ENCODE results near the gene TPRG1. TPM values are rescaled to one million over a fixed set of nuclear protein-coding genes. Genes with fewer than 3 reads are reported as not detected.

Gene TPRG1
- total and polyA plus RNA-seq, 2 of the 8 experiments (the other 6 are each of a cell fraction or from before 2014, with no cell fraction given), result 0.37 to 0.47 TPM

- no peaks in the 10 kb centered on the region for H3K79me1 ChIP-seq (ENCODE audit: low read depth, low read length)
- ChIA-PET CTCF (ENCODE audit: partially characterized antibody) (interaction anchor here (0.9 to 1.2 kb wide), 3 partner anchors 26 to 512 kb away, joined by 3 to 4 read pairs (median 3); no protein-coding TSS in a partner anchor), POLR2A (ENCODE audit: partially characterized antibody) (no interaction called here)
- no peak overlapping the region for H2BK20ac ChIP-seq (ENCODE audit: low read length)
- no peak overlapping the region for H3K14ac ChIP-seq (ENCODE audit: insufficient read length)
- no peaks in the 10 kb centered on the region for H4K20me1 ChIP-seq (replicated peaks in 1 of 2; ENCODE audit: control insufficient read depth in 1 of 2, insufficient read depth in 2 of 2, low read length in 2 of 2)
- WGBS, 2 experiments (ENCODE audit: extremely low coverage in 1 of 2, insufficient coverage in 1 of 2, insufficient read length in 1 of 2, insufficient replicate concordance in 2 of 2, low coverage in 1 of 2, low lambda C conversion rate in 2 of 2, missing lambda C conversion rate in 1 of 2), result 98% methylated on average over 3 of the region's 3 CpGs; no CpG with 5 or more reads in 1 of the 2 experiments
- no peak for FAIRE-seq
- no peak for TF ChIP-seq SIRT6 (IDR thresholded peaks at IDR 0.05; ENCODE audit: low read length)
- TF ChIP-seq RBBP5 (IDR thresholded peaks at IDR 0.05; ENCODE audit: borderline replicate concordance, low read depth, low read length), result no peak
- no peak for TF ChIP-seq SRF (IDR thresholded peaks at IDR 0.05; ENCODE audit: low read depth, low read length)
- no peak for TF ChIP-seq YY1 (IDR thresholded peaks at IDR 0.05; ENCODE audit: low read depth, low read length)
- no peak for TF ChIP-seq GTF2F1 (IDR thresholded peaks at IDR 0.05; ENCODE audit: borderline replicate concordance, low read depth, low read length)
- TF ChIP-seq SIX5 (IDR thresholded peaks at IDR 0.05; ENCODE audit: low read depth, low read length), result no peak
- TF ChIP-seq FOSL1 (IDR thresholded peaks at IDR 0.05; ENCODE audit: insufficient read depth, low read depth, low read length), result no peak
- TF ChIP-seq KDM4A (IDR thresholded peaks at IDR 0.05; ENCODE audit: low read depth, low read length, severe bottlenecking), result no peak
- no peak for TF ChIP-seq GABPA (IDR thresholded peaks at IDR 0.05; ENCODE audit: borderline replicate concordance, insufficient read depth, low read length)
- no peak for TF ChIP-seq JUND (IDR thresholded peaks at IDR 0.05; ENCODE audit: low read length)
- H3K18ac ChIP-seq (ENCODE audit: extremely low read depth, low read length), result no peak overlapping the region
- no peaks in the 10 kb centered on the region for H3K36me3 ChIP-seq (ENCODE audit: control insufficient read depth in 2 of 4, insufficient read depth in 4 of 4, low read length in 3 of 4)
- no peak overlapping the region for H2BK5ac ChIP-seq (ENCODE audit: low read depth, low read length)
- H4K8ac ChIP-seq (ENCODE audit: extremely low read depth, insufficient read depth, low read length), result no peak overlapping the region
- no peak overlapping the region for H2BK12ac ChIP-seq (ENCODE audit: low read depth, low read length)
- no peak for DNase-seq (ENCODE audit: low read depth in 1 of 2, low spot score in 2 of 2)
- H3K79me2 ChIP-seq (ENCODE audit: control insufficient read depth in 1 of 2, insufficient read depth in 2 of 2, low read length in 2 of 2), result no peaks in the 10 kb centered on the region
- H2AK5ac ChIP-seq (ENCODE audit: low read depth, low read length), result no peak overlapping the region
- H2BK120ac ChIP-seq (replicated peaks; ENCODE audit: low read depth, low read length), result no peak overlapping the region
- H2BK15ac ChIP-seq (ENCODE audit: low read length), result no peak overlapping the region
- H3K9ac ChIP-seq (replicated peaks in 1 of 4; ENCODE audit: extremely low read depth in 1 of 4, low read depth in 3 of 4, low read length in 3 of 4), result no peak overlapping the region
- H4K5ac ChIP-seq (ENCODE audit: insufficient read length, low read depth, low read length), result no peak overlapping the region
- H3K4ac ChIP-seq (replicated peaks; ENCODE audit: insufficient read length, low read depth, low read length), result no peak overlapping the region
- H2AFZ ChIP-seq (ENCODE audit: low read length), result no peak overlapping the region
- no peak overlapping the region for H3K4me2 ChIP-seq (ENCODE audit: insufficient read depth in 1 of 2, low read depth in 2 of 2, low read length in 2 of 2)
- no peak overlapping the region for H3K23ac ChIP-seq (ENCODE audit: insufficient read length)
- no peak overlapping the region for H3K27ac ChIP-seq (ENCODE audit: low read depth, low read length)
- H3K4me1 ChIP-seq (replicated peaks in 1 of 4; ENCODE audit: control insufficient read depth in 3 of 4, insufficient read depth in 4 of 4, low read length in 3 of 4), result peaks cover 0 to 3% (median 0%) of the 10 kb centered on the region in 4 experiments; a peak in 1 of 7 replicates
- H3K56ac ChIP-seq (replicated peaks; ENCODE audit: insufficient read length, low read depth, low read length), result no peak overlapping the region
- no peaks in the 10 kb centered on the region for H3K23me2 ChIP-seq (ENCODE audit: low read depth, low read length)
- H4K91ac ChIP-seq (replicated peaks; ENCODE audit: insufficient read length, low read length), result no peak overlapping the region
- no peak overlapping the region for H3K4me3 ChIP-seq (ENCODE audit: extremely low read depth in 1 of 4, insufficient read depth in 2 of 4, low read depth in 3 of 4, low read length in 4 of 4)
- H3K27me3 ChIP-seq (replicated peaks in 1 of 4; ENCODE audit: control insufficient read depth in 3 of 4, extremely low read depth in 1 of 4, insufficient read depth in 3 of 4, low read length in 3 of 4), result no peaks in the 10 kb centered on the region
- H3K9me3 ChIP-seq (ENCODE audit: insufficient read depth in 2 of 2, low read depth in 1 of 2, low read length in 1 of 2), result no peaks in the 10 kb centered on the region
Measured at GRCh38 chr3:189262746-189263145, 91.0 kb downstream of the TPRG1 start.

All from H1 (cell line).